ENCODE measurements around the gene CISTR.

DNA sequence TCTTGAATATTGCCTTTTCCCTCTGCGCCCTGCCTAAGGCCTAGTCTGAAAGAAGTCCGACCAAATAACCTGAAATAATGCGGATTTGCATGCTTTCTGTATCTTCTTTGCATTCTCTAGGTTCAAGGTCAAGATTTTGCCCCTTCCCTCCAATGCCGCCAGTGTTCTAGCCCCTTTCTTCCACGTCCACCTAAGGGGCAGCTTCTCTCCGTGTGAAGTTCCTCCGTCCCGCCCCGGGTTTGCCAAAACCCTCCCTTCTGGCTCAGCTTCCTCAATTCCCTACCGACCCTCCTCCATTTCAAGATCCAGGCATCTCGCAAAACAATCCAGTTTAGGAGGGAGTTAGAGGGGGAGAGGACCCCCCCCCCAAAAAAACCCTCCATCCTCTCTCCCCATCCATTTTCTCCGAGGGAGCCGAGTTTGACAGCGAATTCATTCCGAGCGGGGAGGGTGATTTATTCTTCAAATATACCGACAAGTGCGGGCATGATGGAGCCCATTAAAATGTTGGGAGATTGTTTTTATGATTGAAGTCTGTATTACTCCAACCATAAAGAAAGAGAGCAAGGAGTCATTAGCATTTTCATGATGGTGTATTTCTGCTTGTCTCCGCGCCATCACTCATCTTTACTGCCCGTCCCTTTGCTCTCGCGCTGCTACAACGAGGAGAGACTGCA, 55.0 kb downstream of the CISTR start:
- TF ChIP-seq, protein P1, sequence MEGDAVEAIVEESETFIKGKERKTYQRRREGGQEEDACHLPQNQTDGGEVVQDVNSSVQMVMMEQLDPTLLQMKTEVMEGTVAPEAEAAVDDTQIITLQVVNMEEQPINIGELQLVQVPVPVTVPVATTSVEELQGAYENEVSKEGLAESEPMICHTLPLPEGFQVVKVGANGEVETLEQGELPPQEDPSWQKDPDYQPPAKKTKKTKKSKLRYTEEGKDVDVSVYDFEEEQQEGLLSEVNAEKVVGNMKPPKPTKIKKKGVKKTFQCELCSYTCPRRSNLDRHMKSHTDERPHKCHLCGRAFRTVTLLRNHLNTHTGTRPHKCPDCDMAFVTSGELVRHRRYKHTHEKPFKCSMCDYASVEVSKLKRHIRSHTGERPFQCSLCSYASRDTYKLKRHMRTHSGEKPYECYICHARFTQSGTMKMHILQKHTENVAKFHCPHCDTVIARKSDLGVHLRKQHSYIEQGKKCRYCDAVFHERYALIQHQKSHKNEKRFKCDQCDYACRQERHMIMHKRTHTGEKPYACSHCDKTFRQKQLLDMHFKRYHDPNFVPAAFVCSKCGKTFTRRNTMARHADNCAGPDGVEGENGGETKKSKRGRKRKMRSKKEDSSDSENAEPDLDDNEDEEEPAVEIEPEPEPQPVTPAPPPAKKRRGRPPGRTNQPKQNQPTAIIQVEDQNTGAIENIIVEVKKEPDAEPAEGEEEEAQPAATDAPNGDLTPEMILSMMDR (IDR thresholded peaks at IDR 0.05; ENCODE audit: insufficient read depth, low read length): no peak
- TF ChIP-seq POLR2AphosphoS5 (IDR thresholded peaks at IDR 0.05; ENCODE audit: low read depth) (no peak), GABPA (IDR thresholded peaks at IDR 0.05; ENCODE audit: low read depth) (no peak), SPI1 (IDR thresholded peaks at IDR 0.05; ENCODE audit: borderline replicate concordance, low read depth) (no peak)
- TF ChIP-seq, protein P2, sequence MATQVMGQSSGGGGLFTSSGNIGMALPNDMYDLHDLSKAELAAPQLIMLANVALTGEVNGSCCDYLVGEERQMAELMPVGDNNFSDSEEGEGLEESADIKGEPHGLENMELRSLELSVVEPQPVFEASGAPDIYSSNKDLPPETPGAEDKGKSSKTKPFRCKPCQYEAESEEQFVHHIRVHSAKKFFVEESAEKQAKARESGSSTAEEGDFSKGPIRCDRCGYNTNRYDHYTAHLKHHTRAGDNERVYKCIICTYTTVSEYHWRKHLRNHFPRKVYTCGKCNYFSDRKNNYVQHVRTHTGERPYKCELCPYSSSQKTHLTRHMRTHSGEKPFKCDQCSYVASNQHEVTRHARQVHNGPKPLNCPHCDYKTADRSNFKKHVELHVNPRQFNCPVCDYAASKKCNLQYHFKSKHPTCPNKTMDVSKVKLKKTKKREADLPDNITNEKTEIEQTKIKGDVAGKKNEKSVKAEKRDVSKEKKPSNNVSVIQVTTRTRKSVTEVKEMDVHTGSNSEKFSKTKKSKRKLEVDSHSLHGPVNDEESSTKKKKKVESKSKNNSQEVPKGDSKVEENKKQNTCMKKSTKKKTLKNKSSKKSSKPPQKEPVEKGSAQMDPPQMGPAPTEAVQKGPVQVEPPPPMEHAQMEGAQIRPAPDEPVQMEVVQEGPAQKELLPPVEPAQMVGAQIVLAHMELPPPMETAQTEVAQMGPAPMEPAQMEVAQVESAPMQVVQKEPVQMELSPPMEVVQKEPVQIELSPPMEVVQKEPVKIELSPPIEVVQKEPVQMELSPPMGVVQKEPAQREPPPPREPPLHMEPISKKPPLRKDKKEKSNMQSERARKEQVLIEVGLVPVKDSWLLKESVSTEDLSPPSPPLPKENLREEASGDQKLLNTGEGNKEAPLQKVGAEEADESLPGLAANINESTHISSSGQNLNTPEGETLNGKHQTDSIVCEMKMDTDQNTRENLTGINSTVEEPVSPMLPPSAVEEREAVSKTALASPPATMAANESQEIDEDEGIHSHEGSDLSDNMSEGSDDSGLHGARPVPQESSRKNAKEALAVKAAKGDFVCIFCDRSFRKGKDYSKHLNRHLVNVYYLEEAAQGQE (IDR thresholded peaks at IDR 0.05; ENCODE audit: insufficient replicate concordance, low read depth): no peak

All from HL-60 (cell line).